CD4-positive, alpha-beta memory T cell (primary cell): Measurements from ENCODE around the gene CACNA1C. TPM values are rescaled to one million over a fixed set of nuclear protein-coding genes. Genes with fewer than 3 reads are reported as not detected.

Source experiments
- CTCF ChIA-PET: fragments of 350-600 bp; sonication (Branson Sonifier 250); formaldehyde crosslinking; loops from one replicate; lab custom pipeline; 2021; ENCODE audit warnings: inconsistent platforms; ENCODE audit not compliant: partially characterized antibody; lab: Charles Lee
- POLR2A ChIA-PET: fragments of 350-600 bp; sonication (Branson Sonifier 250); formaldehyde crosslinking; loops from one replicate; lab custom pipeline; 2021; ENCODE audit not compliant: partially characterized antibody; lab: Charles Lee
- DNase-seq, 5 donors: peaks; one replicate each; pipeline versions ENCODE4 v3.0.0 to v3.0.0-alpha.2; 2020 to 2022; ENCODE audit warnings: mixed read lengths in 1 of 5
- H3K27ac ChIP-seq: one replicate; pipeline ENCODE4 v1.7.0; 2013; ENCODE audit warnings: low read depth, low read length
- H3K27me3 ChIP-seq: 2 replicates; pipeline ENCODE4 v1.7.0; 2013; ENCODE audit warnings: mild to moderate bottlenecking, low read length, moderate library complexity; ENCODE audit not compliant: insufficient read depth
- H3K36me3 ChIP-seq: 2 replicates; pipeline ENCODE4 v1.7.0; 2013; ENCODE audit warnings: mild to moderate bottlenecking, low read length, moderate library complexity; ENCODE audit not compliant: insufficient read depth
- H3K4me1 ChIP-seq: 2 replicates; pipeline ENCODE4 v1.7.0; 2013; ENCODE audit warnings: mild to moderate bottlenecking, low read length, moderate library complexity; ENCODE audit not compliant: insufficient read depth
- H3K4me3 ChIP-seq, 2 donors: one replicate each; pipeline ENCODE4 v1.7.0; 2013; ENCODE audit warnings: low read length in 2 of 2, mild to moderate bottlenecking in 1 of 2
- H3K9me3 ChIP-seq, 2 donors: one replicate each; pipeline ENCODE4 v1.7.0; 2013; ENCODE audit warnings: low read length in 2 of 2, control low read depth in 1 of 2; ENCODE audit not compliant: control insufficient read depth in 1 of 2
- H3K27ac Mint-ChIP-seq, 7 donors: one replicate each; pipeline ENCODE4 v1.8.0; 2020 to 2021; ENCODE audit warnings: mixed read lengths in 7 of 7, mild to moderate bottlenecking in 6 of 7, inconsistent platforms in 3 of 7, moderate library complexity in 3 of 7
- H3K27me3 Mint-ChIP-seq, 2 donors: one replicate each; pipeline ENCODE4 v1.8.0; 2020 to 2021; ENCODE audit warnings: mixed read lengths in 2 of 2
- H3K36me3 Mint-ChIP-seq, 2 donors: one replicate each; pipeline ENCODE4 v1.8.0; 2020 to 2021; ENCODE audit warnings: mixed read lengths in 2 of 2, inconsistent platforms in 1 of 2, mild to moderate bottlenecking in 1 of 2
- H3K4me1 Mint-ChIP-seq, 4 donors: one replicate each; pipeline ENCODE4 v1.8.0; 2020 to 2021; ENCODE audit warnings: mixed read lengths in 4 of 4, mild to moderate bottlenecking in 1 of 4
- H3K4me3 Mint-ChIP-seq, 8 donors: one replicate each; pipeline ENCODE4 v1.8.0; 2020 to 2021; ENCODE audit warnings: mixed read lengths in 8 of 8, mild to moderate bottlenecking in 7 of 8, moderate library complexity in 6 of 8, inconsistent platforms in 3 of 8
- H3K9me3 Mint-ChIP-seq, 8 donors: one replicate each; pipeline ENCODE4 v1.8.0; 2020 to 2021; ENCODE audit warnings: mixed read lengths in 8 of 8, mild to moderate bottlenecking in 5 of 8, inconsistent platforms in 3 of 8, moderate library complexity in 1 of 8
- intact Hi-C: fragments of 100-400 bp; cut with micrococcal nuclease; formaldehyde crosslinking; loops from one replicate; pipeline ENCODE4 v1.15.1; 2023
- polyA plus RNA-seq, 2 donors: library from polyadenylated mRNA; unstranded; fragments of 300-500 nt; fragmentation: Illumina TruSeq; gene quantifications; one replicate each; pipeline ENCODE4 v1.2.3, GENCODE V29; 2021
- total RNA-seq, 2 experiments: library from RNA; stranded (reverse); gene quantifications; one replicate each; pipeline ENCODE4 v1.2.3, GENCODE V29; 2021

The CACNA1C gene
- total and polyA plus RNA-seq, 4 experiments from 2014 or later, result 0.05 to 0.21 (median 0.07) TPM

DNA sequence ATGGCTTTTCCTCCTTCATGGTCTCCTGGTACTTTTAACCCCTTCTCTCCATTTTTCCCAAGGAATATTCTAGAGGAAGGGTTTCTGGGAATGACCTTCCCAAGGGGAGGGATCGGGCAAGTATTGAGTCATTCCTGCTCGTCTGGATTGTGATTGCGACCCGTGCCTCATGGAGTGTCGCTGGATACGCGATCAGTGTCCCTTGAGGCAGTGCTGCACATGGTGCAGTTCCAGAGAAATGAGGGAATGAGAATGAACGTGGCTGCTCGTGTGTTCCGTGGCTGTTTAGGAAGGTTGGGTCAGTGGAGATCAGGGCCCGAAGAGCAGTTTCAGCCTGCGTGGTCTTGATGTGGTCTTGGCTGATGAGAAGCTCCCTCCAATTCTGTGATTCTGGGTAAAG, 234.4 kb downstream of the CACNA1C start:
- H3K9me3 ChIP-seq, result no peaks in the 10 kb centered on the region
- Mint-ChIP-seq H3K9me3 (peaks cover 0 to 2% (median 0%) of the 10 kb centered on the region in 8 donors), H3K36me3 (no peaks in the 10 kb centered on the region), H3K27me3 (peaks cover 12 to 34% of the 10 kb centered on the region in 2 donors), H3K27ac (no peak overlapping the region), H3K4me1 (no peaks in the 10 kb centered on the region), H3K4me3 (no peak overlapping the region)
- CTCF ChIA-PET, result interaction anchor here (1.5 kb wide), 1 partner anchor 41 kb away, joined by 3 read pairs; no protein-coding TSS in a partner anchor
- H3K4me1 ChIP-seq, result no peaks in the 10 kb centered on the region
- H3K27ac ChIP-seq, result no peak overlapping the region
- no peaks in the 10 kb centered on the region for H3K36me3 ChIP-seq
- POLR2A ChIA-PET, result no interaction called here
- H3K27me3 ChIP-seq, result peaks cover 5% of the 10 kb centered on the region
- intact Hi-C loops, result no loop called here
- H3K4me3 ChIP-seq, result no peak overlapping the region
- DNase-seq, result no peak

DNA sequence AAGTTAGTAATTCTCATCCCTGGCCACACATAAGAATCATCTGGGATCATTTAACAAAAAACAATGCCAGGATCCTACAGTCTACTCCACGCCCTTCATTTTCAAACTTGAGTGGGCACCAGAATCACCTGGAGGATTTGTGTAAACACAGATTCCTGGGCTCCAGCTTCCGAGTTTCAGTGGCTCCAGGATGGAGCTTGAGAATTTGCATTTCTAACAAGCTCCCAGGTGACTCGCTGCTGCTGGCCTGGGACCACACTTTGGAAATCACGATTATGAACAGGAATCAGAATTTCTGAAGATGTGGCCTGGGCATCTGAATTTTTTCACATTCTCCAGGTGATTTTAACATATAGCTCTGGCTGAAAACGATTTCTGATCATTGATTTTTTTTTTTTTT, 234.8 kb downstream of the CACNA1C start:
- no peak overlapping the region for H3K4me3 ChIP-seq
- no peaks in the 10 kb centered on the region for H3K9me3 ChIP-seq
- peaks cover 5% of the 10 kb centered on the region for H3K27me3 ChIP-seq
- H3K27ac Mint-ChIP-seq, result no peak overlapping the region
- no peaks in the 10 kb centered on the region for H3K36me3 ChIP-seq
- intact Hi-C loops, result no loop called here
- ChIA-PET CTCF (interaction anchor here (1.5 kb wide), 1 partner anchor 40 kb away, joined by 3 read pairs; no protein-coding TSS in a partner anchor), POLR2A (no interaction called here)
- no peaks in the 10 kb centered on the region for H3K4me1 ChIP-seq
- H3K4me1 Mint-ChIP-seq, result no peaks in the 10 kb centered on the region
- no peak overlapping the region for H3K27ac ChIP-seq
- no peak overlapping the region for H3K4me3 Mint-ChIP-seq
- no peaks in the 10 kb centered on the region for H3K36me3 Mint-ChIP-seq
- H3K9me3 Mint-ChIP-seq, result peaks cover 0 to 2% (median 0%) of the 10 kb centered on the region in 8 donors
- DNase-seq, result no peak
- H3K27me3 Mint-ChIP-seq, result peaks cover 12 to 34% of the 10 kb centered on the region in 2 donors

DNA sequence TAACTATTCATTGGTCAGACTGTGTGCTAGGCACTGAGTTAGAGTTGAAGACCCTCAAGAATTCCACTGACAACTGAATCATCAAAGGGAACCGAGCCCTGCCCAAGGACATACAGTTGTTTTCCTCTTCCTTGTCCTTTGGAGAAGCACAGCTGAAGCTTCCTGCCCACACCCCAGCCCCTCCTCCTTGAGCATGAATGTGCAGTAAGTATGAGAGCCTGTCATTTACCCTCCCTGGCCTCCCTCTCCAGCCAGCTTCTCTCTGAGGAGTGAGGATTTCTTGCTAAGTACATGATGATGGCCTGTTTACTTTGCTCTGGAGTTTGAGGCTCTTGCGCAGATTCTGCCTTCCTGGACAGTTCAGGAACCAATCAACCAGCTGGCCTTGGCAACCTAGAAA, 235.2 kb downstream of the CACNA1C start:
- Histone ChIP-seq H3K4me1 (no peaks in the 10 kb centered on the region), H3K27ac (no peak overlapping the region), H3K27me3 (peaks cover 5% of the 10 kb centered on the region), H3K9me3 (no peaks in the 10 kb centered on the region), H3K4me3 (no peak overlapping the region), H3K36me3 (no peaks in the 10 kb centered on the region)
- Mint-ChIP-seq H3K9me3 (no peaks in the 10 kb centered on the region), H3K27ac (no peak overlapping the region), H3K36me3 (no peaks in the 10 kb centered on the region), H3K4me1 (no peaks in the 10 kb centered on the region), H3K27me3 (peaks cover 12 to 34% of the 10 kb centered on the region in 2 donors), H3K4me3 (no peak overlapping the region)
- no peak for DNase-seq
- ChIA-PET CTCF (interaction anchor here (1.5 kb wide), 1 partner anchor 40 kb away, joined by 3 read pairs; no protein-coding TSS in a partner anchor), POLR2A (no interaction called here)
- intact Hi-C loops, result no loop called here

- H3K27me3 Mint-ChIP-seq, result peaks cover 12 to 30% of the 10 kb centered on the region in 2 donors
- intact Hi-C loops, result no loop called here
These were observed 235.7 kb downstream of the CACNA1C start for GRCh38 chr12:2288471-2288870.

GRCh38 chr12:2288875-2289274, 236.1 kb downstream of the CACNA1C start:
- Histone ChIP-seq H3K9me3 (no peaks in the 10 kb centered on the region), H3K36me3 (no peaks in the 10 kb centered on the region), H3K27ac (no peak overlapping the region), H3K4me3 (no peak overlapping the region), H3K27me3 (no peaks in the 10 kb centered on the region), H3K4me1 (no peaks in the 10 kb centered on the region)
- H3K27ac Mint-ChIP-seq, result no peak overlapping the region
- H3K4me1 Mint-ChIP-seq, result peaks cover 0 to under 1% (median 0%) of the 10 kb centered on the region in 4 donors
- intact Hi-C loops, result no loop called here
- peaks cover 12 to 30% of the 10 kb centered on the region in 2 donors for H3K27me3 Mint-ChIP-seq
- H3K4me3 Mint-ChIP-seq, result no peak overlapping the region
- H3K9me3 Mint-ChIP-seq, result no peaks in the 10 kb centered on the region
- ChIA-PET CTCF (interaction anchor here (1.1 kb wide), 1 partner anchor 26 kb away, joined by 3 read pairs; no protein-coding TSS in a partner anchor), POLR2A (no interaction called here)
- no peak for DNase-seq
- no peaks in the 10 kb centered on the region for H3K36me3 Mint-ChIP-seq

More at GRCh38 chr12:2288471-2288870, 235.7 kb downstream of the CACNA1C start:
- no peaks in the 10 kb centered on the region for H3K36me3 ChIP-seq
- POLR2A ChIA-PET, result no interaction called here
- CTCF ChIA-PET, result interaction anchor here (1.1 to 1.5 kb wide), 2 partner anchors 26 to 40 kb away, joined by 3 read pairs; no protein-coding TSS in a partner anchor
- no peak overlapping the region for H3K27ac ChIP-seq
- Mint-ChIP-seq H3K4me1 (no peaks in the 10 kb centered on the region), H3K36me3 (no peaks in the 10 kb centered on the region), H3K4me3 (no peak overlapping the region), H3K9me3 (no peaks in the 10 kb centered on the region), H3K27ac (peak overlapping the region in 1 of 7 donors; percentile 43)
- H3K27me3 ChIP-seq, result peaks cover under 1% of the 10 kb centered on the region
- no peak for DNase-seq
- H3K4me1 ChIP-seq, result no peaks in the 10 kb centered on the region
- H3K4me3 ChIP-seq, result no peak overlapping the region
- no peaks in the 10 kb centered on the region for H3K9me3 ChIP-seq

- no peaks in the 10 kb centered on the region for H3K27me3 ChIP-seq
- ChIA-PET POLR2A (no interaction called here), CTCF (interaction anchor here (1.1 kb wide), 1 partner anchor 25 kb away, joined by 3 read pairs; no protein-coding TSS in a partner anchor)
- Mint-ChIP-seq H3K4me1 (peaks cover 0 to 4% (median 0%) of the 10 kb centered on the region in 4 donors), H3K27me3 (peaks cover 12 to 30% of the 10 kb centered on the region in 2 donors), H3K36me3 (no peaks in the 10 kb centered on the region), H3K4me3 (no peak overlapping the region), H3K27ac (no peak overlapping the region), H3K9me3 (no peaks in the 10 kb centered on the region)
- H3K36me3 ChIP-seq, result no peaks in the 10 kb centered on the region
- DNase-seq, result no peak
- H3K4me1 ChIP-seq, result no peaks in the 10 kb centered on the region
- H3K9me3 ChIP-seq, result no peaks in the 10 kb centered on the region
- intact Hi-C loops, result no loop called here
- H3K4me3 ChIP-seq, result no peak overlapping the region
- H3K27ac ChIP-seq, result no peak overlapping the region
These were observed 236.7 kb downstream of the CACNA1C start for GRCh38 chr12:2289525-2289924.

- Mint-ChIP-seq H3K4me3 (no peak overlapping the region), H3K4me1 (peaks cover 1 to 7% (median 3%) of the 10 kb centered on the region in 4 donors), H3K27me3 (peaks cover 12 to 32% of the 10 kb centered on the region in 2 donors), H3K27ac (no peak overlapping the region), H3K9me3 (no peaks in the 10 kb centered on the region), H3K36me3 (no peaks in the 10 kb centered on the region)
- Histone ChIP-seq H3K27ac (no peak overlapping the region), H3K4me3 (no peak overlapping the region), H3K36me3 (no peaks in the 10 kb centered on the region), H3K27me3 (no peaks in the 10 kb centered on the region), H3K9me3 (no peaks in the 10 kb centered on the region), H3K4me1 (no peaks in the 10 kb centered on the region)
- CTCF ChIA-PET, result interaction anchor here (0.9 to 1.8 kb wide), 3 partner anchors 10 to 15 kb away, joined by 4 to 8 read pairs (median 4); no protein-coding TSS in a partner anchor
- DNase-seq, result no peak
- POLR2A ChIA-PET, result no interaction called here
- intact Hi-C loops, result no loop called here
These were observed 237.3 kb downstream of the CACNA1C start for GRCh38 chr12:2290091-2290490.
